HG03045 (cell line): ENCODE results near the gene ZNF581.

Experiments used
- ATAC-seq: cut with Tn5 transposase; IDR thresholded peaks from one replicate; pipeline ENCODE4 v1.9.1; 2021; ENCODE audit warnings: mild to moderate bottlenecking, moderate library complexity; ENCODE audit not compliant: unreplicated experiment

The ZNF581 gene

GRCh38 chr19:55611300-55611982 lies 32.0 kb upstream of the ZNF581 start:
- no peak for ATAC-seq

- ATAC-seq, result no peak
Measured at GRCh38 chr19:55611983-55612645, 31.3 kb upstream of the ZNF581 start.

GRCh38 chr19:55613396-55613795 lies 30.1 kb upstream of the ZNF581 start:
- no peak for ATAC-seq

GRCh38 chr19:55613930-55614710 lies 29.3 kb upstream of the ZNF581 start:
- ATAC-seq, result no peak

GRCh38 chr19:55614711-55615542 lies 28.5 kb upstream of the ZNF581 start:
- ATAC-seq, result no peak

GRCh38 chr19:55615543-55616394 lies 27.7 kb upstream of the ZNF581 start:
- no peak for ATAC-seq

GRCh38 chr19:55616395-55616875 lies 27.0 kb upstream of the ZNF581 start:
- ATAC-seq, result no peak

- ATAC-seq, result no peak
Measured at GRCh38 chr19:55617426-55617825, 26.0 kb upstream of the ZNF581 start.

GRCh38 chr19:55618426-55618825 lies 25.0 kb upstream of the ZNF581 start:
- ATAC-seq, result no peak

- ATAC-seq, result no peak
Measured at GRCh38 chr19:55619286-55619685, 24.2 kb upstream of the ZNF581 start.

- ATAC-seq, result no peak
Measured at GRCh38 chr19:55620410-55621204, 22.8 kb upstream of the ZNF581 start.

GRCh38 chr19:55621205-55621672 lies 22.2 kb upstream of the ZNF581 start:
- ATAC-seq, result no peak

- ATAC-seq, result no peak
Measured at GRCh38 chr19:55621673-55622231, 21.7 kb upstream of the ZNF581 start.

GRCh38 chr19:55622242-55622969 lies 21.0 kb upstream of the ZNF581 start:
- ATAC-seq, result no peak

GRCh38 chr19:55623130-55623529 lies 20.3 kb upstream of the ZNF581 start:
- ATAC-seq, result no peak

- ATAC-seq, result no peak
Measured at GRCh38 chr19:55623561-55623960, 19.9 kb upstream of the ZNF581 start.

GRCh38 chr19:55624109-55625003 lies 19.1 kb upstream of the ZNF581 start, which contains the start of gene ZNF784:
Gene ZNF784, minus strand, starts transcription at chr19:55624566. Its CDS starts 5 bp downstream, at chr19:55624561.
- no peak for ATAC-seq
